ENCODE data around the gene TMEM92.
A peak's percentile ranks its signal among the peaks of the same experiment; 100 is the strongest.
"Not testable (repeated sequence)": the region's sequence is repeated elsewhere in the genome, so short reads cannot be mapped to it uniquely, and the experiment has no call there.

TMEM92 gene

DNA sequence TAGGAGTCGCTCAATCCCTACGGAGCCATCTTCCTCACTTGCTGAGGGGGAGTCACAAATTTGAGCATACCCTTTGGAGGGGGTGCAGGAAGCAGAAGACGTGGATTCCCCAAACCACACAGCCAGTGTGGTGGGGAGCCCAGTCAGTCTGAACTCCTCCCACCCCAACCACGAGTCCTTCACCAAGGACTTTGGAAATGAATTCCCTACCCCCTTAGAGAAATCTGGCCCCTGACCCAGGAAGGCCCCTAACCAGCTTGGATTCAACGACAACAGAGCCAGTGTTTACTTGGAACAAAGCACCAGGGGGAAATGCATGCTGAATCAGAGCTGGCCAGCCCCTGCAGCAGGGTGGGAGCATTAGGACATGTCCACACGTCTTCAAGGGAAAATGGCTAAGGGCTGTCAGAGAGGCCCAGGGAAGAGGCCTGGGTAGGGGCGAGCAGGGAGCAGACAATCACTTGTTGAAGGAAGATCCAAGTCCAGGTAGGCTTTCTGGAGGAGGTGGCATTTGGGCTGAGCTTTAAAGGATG is 5.5 kb upstream of the TMEM92 start:
- H3K9me3 Mint-ChIP-seq = no peaks in the 10 kb centered on the region

DNA sequence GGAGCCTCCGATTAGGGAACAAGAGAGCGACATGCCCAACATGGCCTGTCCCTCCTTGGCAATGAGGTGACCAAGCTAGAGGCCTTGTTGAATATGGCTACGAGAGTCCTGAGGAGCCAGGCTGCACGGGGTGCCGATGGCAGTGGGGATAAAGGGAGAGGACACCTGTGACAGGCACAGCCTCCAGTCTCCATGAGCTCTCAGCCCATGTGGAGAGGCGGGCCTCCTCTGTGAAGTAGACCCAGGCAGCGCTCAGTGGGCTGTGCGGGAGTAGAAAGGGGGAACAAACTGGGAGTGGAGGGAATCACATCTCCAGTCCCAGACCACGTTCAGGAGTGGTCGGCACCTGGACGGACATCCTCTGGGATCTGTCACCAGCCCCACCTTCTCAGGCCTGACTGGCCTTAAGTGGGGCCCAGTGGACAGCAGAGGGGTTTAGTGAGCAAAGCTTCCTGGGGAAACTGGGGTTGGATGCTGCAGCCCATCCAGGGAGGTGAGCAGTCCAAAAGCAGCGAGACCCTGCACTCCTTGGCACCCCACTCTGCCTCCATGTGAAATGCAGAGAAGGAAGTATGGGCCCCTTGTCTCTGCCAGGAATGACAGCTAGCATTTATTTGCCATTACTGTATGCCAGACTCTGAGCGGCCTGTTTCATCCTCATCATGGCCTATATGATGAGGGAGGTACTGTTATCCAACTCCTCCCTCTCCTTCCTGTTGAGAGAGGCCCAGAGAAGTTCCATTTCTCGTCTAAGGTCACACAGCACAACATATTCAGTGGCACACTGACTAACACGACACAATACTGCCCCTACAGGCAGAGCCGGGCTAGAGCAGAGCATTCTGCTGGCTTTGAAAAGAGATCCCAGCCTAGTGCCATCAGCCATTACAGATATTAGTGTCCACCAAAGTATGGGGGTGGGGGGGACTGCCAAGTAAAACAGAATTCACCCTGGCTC is 4.5 kb upstream of the TMEM92 start:
- peaks cover 6% of the 10 kb centered on the region for H3K4me1 Mint-ChIP-seq
- no peak overlapping the region for H3K27ac Mint-ChIP-seq
- no peaks in the 10 kb centered on the region for H3K9me3 Mint-ChIP-seq
- peaks cover 10% of the 10 kb centered on the region for H3K27me3 Mint-ChIP-seq
- H3K36me3 Mint-ChIP-seq = no peaks in the 10 kb centered on the region
- no peak overlapping the region for H3K4me3 Mint-ChIP-seq

More for the DNA sequence above, 5.5 kb upstream of the TMEM92 start:
- no peak overlapping the region for H3K27ac Mint-ChIP-seq
- no peaks in the 10 kb centered on the region for H3K36me3 Mint-ChIP-seq
- peaks cover 8% of the 10 kb centered on the region for H3K27me3 Mint-ChIP-seq
- H3K4me1 Mint-ChIP-seq = peaks cover 6% of the 10 kb centered on the region
- no peak overlapping the region for H3K4me3 Mint-ChIP-seq

DNA sequence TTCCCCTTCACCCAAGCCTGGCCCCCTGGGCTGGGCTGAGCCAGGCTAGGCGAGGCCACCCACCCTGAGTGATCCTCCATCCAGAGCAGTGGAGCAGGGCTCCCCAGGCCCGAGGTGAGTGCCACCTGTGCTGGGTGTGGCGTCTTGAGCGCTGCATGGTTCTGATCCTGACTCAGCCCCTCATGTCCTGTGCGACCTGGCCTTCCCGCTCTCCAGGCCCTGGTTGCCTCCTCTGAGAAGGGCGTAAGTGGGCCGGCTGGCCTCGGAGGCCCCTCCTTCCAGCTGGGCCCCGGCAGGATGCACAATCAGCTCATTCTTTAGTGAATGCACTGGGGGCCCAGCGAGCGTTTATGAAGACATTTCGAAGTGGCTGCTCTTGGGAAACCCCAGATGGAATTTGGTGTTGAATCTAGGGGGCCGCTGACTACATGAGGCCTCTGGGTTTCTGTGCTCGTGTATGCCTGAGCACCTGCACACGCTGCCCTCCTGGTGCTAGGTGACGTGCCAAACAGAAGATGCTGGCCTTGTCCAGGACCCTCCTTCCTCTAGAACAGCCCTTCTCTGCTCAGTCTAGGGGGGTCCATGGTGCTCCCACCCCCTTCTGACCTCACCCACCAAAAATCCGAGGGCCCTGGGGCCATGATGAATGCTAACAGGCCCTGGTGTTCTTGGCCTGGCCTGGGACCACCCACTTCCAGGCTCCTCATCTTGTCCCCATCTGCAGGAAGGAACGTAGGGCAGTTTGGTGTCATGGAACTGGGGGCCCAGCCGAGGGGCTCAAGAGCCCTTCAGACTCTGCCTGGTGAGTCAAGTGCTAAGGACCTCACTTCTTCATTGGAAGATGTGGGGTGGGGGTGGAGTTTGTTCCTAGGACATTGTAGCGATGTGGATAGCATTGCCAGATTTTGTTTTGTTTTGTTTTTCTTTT is 3.6 kb upstream of the TMEM92 start:
- Mint-ChIP-seq H3K27me3 (peaks cover 17% of the 10 kb centered on the region), H3K27ac (no peak overlapping the region), H3K4me3 (no peak overlapping the region), H3K9me3 (no peaks in the 10 kb centered on the region), H3K4me1 (peaks cover 6% of the 10 kb centered on the region), H3K36me3 (no peaks in the 10 kb centered on the region)

DNA sequence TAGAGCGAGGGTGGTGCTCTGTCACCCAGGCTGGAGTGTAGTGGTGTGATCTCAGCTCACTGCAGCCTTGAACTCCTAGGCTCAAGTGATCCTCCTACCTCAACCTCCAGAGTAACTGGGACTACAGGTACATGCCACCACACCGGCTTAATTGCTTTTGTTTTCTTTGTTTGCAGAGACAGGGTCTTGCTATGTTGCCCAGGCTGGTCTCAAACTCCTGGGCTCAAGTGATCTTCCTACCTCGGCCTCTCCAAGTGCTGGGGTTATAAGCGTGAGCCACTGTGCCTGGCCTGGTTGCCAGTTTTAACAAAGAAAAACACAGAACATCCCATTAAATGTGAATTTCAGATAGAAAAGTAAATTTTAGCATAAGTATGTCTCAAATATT is 2.9 kb upstream of the TMEM92 start:
- not testable (repeated sequence) for H3K4me1 Mint-ChIP-seq, H3K27ac Mint-ChIP-seq, H3K36me3 Mint-ChIP-seq, H3K9me3 Mint-ChIP-seq, H3K4me3 Mint-ChIP-seq
- H3K27me3 Mint-ChIP-seq = peaks cover 19% of the 10 kb centered on the region

DNA sequence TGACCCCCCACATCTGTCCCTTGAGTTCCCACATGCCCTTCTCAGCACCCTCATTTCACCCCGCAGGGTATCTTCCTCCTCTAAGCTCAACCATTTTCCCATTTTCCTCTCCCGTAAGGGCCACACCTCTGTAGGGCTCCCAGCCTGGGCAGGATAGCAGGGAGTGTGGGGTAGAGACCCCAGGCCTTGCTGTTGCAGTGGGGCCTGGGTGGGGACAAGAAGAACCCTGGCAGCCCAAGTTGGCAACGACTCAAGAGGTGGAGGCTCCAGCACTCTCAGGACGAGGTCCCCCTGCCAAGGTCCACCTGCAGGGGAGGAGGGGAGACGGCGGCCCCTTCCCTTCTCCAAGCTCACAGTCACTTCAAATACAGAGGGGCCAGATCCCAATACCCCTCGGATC is 2.0 kb upstream of the TMEM92 start:
- Mint-ChIP-seq H3K36me3 (no peaks in the 10 kb centered on the region), H3K9me3 (no peaks in the 10 kb centered on the region), H3K27me3 (peaks cover 25% of the 10 kb centered on the region), H3K4me1 (peaks cover 6% of the 10 kb centered on the region), H3K4me3 (peak overlapping the region; percentile 67), H3K27ac (no peak overlapping the region)

DNA sequence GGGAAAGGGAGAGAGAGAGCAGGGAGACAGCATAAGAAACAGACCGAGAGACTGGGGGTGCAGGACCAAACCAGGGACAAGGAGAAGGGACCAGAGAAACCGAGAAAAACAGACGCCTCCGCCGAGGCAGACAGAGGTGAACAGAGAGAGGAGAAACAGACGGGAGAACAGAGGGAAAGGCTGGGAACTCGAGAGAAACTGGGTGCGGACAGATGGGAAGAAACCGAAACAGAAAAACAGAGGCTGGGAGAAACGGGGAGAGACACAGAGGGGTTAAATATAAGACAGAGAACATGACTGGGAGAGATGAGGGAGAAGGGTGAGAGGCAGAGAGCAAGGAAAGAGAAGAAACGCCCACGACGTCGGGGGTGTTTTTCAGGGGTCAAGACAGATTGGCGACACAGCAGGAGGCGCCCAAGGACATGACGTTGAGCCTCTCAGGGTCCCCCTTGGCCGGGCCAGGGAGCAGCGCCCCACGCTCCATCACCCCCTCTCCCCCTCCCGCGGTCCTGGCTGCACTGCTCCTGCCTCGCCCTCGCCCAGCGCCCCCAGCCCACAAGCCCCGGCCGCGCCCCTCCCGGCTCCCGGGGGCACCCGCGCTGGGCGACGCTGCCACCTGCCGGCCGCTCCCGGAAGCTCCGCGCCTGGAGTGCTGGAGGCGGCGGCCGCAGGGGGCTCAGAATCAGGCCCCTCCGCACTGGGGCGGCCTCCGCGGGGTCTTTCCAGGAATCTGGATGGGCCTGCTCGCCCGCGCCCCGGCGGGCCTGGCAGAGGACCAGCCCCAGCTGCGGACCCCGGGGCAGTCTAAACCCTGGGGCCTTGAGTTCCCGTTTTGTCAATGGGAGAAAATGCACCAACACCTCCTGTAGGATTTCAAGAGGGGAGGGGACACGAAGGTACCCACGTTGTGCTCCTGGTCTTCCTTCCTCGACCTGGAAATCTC is 1.3 kb upstream of the TMEM92 start:
- Mint-ChIP-seq H3K36me3 (no peaks in the 10 kb centered on the region), H3K4me3 (peak overlapping the region; percentile 67), H3K4me1 (peaks cover 6% of the 10 kb centered on the region), H3K27me3 (peaks cover 26% of the 10 kb centered on the region), H3K9me3 (no peaks in the 10 kb centered on the region), H3K27ac (no peak overlapping the region)

DNA sequence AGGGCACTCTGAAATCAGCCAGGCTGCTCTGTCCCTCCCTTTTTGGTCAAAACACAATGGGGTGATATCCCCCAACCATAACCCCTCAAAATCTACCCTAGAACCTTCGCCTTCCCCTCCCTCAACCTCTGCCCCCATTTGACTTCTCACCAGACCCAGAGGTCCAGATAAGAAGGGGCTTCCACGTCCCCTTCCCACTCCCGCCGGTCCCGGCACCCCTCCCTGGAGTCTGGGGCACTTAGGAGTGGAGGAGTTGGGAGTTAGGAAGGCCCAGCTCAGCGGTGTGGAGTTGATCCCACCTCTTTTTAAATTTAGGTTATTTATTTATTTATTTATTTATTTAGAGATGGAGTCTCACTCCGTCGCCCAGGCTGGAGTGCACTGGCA is 619 bp upstream of the TMEM92 start:
- H3K36me3 Mint-ChIP-seq = no peaks in the 10 kb centered on the region
- H3K4me3 Mint-ChIP-seq = no peak overlapping the region
- H3K9me3 Mint-ChIP-seq = no peaks in the 10 kb centered on the region
- peaks cover 6% of the 10 kb centered on the region for H3K4me1 Mint-ChIP-seq
- peaks cover 26% of the 10 kb centered on the region for H3K27me3 Mint-ChIP-seq
- no peak overlapping the region for H3K27ac Mint-ChIP-seq

DNA sequence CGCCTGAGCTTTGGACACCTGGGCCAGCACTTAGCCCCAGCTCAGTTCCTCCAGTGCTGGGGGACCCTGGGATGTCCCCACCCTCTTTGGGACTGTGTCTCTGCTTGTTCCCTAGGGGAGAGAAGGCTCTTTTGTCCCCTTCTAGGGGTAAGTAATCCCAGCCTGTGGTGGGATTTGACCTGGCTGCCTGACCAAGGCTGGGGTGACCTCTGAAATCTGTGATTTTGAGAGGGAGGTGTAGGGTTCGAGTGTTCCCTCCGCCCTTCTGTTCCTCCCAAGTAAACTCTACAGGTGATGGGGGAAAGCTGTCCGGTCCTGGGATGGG is 593 bp downstream of the TMEM92 start:
- Mint-ChIP-seq H3K9me3 (no peaks in the 10 kb centered on the region), H3K4me1 (peaks cover 6% of the 10 kb centered on the region), H3K27ac (no peak overlapping the region), H3K36me3 (no peaks in the 10 kb centered on the region), H3K4me3 (no peak overlapping the region), H3K27me3 (peaks cover 28% of the 10 kb centered on the region)

DNA sequence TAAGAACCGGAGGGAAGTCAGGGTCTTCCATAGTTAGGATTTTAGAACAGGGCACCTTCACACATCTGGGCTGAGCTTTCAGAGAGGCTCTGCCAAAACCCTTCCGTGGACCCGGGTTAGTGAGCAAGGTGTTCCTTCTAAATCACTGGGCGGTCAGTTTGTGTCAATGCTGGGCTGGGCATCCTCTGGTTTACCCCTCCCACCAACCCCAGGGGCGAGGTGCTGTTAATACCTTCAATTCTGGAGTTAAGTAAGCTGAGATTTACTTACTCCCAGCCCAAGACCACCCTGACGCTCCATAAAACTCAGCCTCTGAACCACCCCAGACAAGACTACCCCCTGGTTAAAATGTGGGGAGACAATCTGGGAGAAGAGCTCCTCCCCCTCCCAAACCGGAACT is 1.0 kb downstream of the TMEM92 start:
- Mint-ChIP-seq H3K4me1 (peaks cover 6% of the 10 kb centered on the region), H3K27ac (no peak overlapping the region), H3K9me3 (no peaks in the 10 kb centered on the region), H3K36me3 (no peaks in the 10 kb centered on the region), H3K4me3 (no peak overlapping the region), H3K27me3 (peaks cover 28% of the 10 kb centered on the region)

DNA sequence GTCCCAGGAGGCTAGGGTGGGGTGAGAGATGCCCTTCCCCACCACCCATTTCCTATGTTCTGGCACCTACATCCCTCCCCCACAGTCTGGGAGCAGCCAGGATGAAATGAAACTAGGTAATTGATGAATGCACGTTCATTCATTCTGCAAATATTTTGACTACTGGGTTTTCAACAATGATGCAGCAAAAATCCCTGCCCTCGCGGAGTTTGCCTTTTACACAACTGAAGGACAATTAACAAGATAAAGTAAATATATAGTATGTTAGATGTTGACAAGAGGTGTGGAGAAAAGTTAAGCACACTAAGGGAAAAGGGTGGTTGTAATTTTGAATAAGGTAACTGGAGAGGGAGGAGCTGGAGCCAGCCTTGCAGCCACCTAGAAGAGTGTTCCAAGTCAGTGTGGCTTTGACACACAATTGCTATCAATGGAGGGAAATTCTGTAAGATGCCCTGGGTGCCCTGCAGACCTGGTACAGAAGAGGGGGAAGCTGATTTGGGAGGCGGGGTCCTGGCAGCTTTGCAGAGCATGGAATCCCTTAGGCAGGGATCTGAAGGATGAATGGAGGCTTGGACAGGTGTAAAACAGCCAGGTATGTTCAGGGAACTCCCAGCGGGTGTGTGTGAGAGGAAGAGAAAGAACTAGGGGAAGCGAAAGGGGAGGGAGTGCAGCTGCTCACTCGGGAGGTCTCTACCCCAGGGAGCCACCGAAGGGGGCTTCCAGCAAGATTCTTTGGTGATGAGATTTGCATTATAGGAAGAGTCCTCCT is 2.5 kb downstream of the TMEM92 start:
- no peak overlapping the region for H3K4me3 Mint-ChIP-seq
- H3K27ac Mint-ChIP-seq = no peak overlapping the region
- peaks cover 28% of the 10 kb centered on the region for H3K27me3 Mint-ChIP-seq
- H3K36me3 Mint-ChIP-seq = no peaks in the 10 kb centered on the region
- no peaks in the 10 kb centered on the region for H3K9me3 Mint-ChIP-seq
- peaks cover 6% of the 10 kb centered on the region for H3K4me1 Mint-ChIP-seq

DNA sequence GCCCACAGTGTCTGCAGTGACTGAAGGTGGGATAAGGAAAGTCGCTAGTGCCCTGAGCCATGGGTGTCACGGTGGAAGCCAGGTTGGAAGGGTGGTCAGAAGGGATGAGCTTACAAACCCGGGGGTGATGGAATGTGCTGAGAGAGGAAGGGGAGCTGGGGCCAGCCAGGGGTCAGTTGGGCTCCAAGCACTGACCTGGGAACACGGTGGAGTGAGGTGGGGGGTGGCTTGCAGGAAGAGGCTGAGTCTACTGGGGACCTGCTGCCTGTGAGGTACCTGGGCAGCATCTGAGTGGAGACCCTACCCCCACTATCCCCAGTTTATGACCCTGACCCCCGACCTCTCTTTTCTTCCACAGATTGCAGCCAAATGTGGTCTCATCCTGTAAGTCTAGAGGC is 3.1 kb downstream of the TMEM92 start:
- peaks cover 26% of the 10 kb centered on the region for H3K27me3 Mint-ChIP-seq
- no peaks in the 10 kb centered on the region for H3K9me3 Mint-ChIP-seq
- no peak overlapping the region for H3K4me3 Mint-ChIP-seq
- H3K4me1 Mint-ChIP-seq = peaks cover 6% of the 10 kb centered on the region
- H3K27ac Mint-ChIP-seq = no peak overlapping the region
- no peaks in the 10 kb centered on the region for H3K36me3 Mint-ChIP-seq

DNA sequence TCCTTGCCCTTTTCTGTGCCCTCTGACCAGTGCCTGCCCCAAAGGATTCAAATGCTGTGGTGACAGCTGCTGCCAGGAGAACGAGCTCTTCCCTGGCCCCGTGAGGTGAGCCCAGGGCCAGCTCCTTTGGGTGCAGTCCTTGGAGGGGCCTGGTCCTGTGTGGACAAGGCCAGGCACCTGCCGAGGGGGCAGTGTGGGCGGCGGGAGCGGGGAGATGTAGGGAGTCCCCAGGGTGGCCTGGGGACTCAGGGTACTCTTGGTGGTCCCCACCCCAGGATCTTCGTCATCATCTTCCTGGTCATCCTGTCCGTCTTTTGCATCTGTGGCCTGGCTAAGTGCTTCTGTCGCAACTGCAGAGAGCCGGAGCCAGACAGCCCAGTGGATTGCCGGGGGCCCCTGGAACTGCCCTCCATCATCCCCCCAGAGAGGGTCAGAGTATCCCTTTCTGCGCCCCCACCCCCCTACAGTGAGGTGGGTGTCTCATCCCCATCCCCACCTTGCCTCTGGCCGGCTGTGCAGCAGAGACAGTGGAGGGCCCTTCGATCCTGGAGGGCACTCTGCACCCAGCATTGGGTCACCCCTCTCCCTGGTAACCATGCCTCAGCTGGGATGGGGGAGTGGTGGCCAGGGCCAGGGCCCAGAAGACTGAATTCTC is 4.4 kb downstream of the TMEM92 start:
- no peaks in the 10 kb centered on the region for H3K9me3 Mint-ChIP-seq
- peaks cover 20% of the 10 kb centered on the region for H3K27me3 Mint-ChIP-seq
- no peak overlapping the region for H3K27ac Mint-ChIP-seq
- H3K36me3 Mint-ChIP-seq = no peaks in the 10 kb centered on the region
- H3K4me3 Mint-ChIP-seq = no peak overlapping the region
- H3K4me1 Mint-ChIP-seq = no peaks in the 10 kb centered on the region

DNA sequence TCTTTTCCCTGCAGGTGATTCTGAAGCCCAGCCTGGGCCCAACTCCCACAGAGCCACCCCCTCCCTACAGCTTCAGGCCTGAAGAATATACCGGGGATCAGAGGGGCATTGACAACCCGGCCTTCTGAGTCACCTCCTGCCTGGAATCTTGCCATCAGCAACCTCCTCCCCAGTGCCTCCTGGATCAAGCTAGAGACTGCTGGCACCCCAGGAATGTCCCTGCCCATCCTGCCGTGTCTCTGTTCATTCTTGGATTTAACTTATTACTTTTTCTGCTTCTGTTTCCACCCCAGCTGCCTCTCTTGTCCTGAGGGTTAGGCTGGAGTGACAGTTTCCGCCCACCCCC is 4.9 kb downstream of the TMEM92 start:
- no peaks in the 10 kb centered on the region for H3K9me3 Mint-ChIP-seq
- no peaks in the 10 kb centered on the region for H3K4me1 Mint-ChIP-seq
- no peaks in the 10 kb centered on the region for H3K36me3 Mint-ChIP-seq
- no peak overlapping the region for H3K27ac Mint-ChIP-seq
- H3K4me3 Mint-ChIP-seq = no peak overlapping the region
- H3K27me3 Mint-ChIP-seq = peaks cover 20% of the 10 kb centered on the region

DNA sequence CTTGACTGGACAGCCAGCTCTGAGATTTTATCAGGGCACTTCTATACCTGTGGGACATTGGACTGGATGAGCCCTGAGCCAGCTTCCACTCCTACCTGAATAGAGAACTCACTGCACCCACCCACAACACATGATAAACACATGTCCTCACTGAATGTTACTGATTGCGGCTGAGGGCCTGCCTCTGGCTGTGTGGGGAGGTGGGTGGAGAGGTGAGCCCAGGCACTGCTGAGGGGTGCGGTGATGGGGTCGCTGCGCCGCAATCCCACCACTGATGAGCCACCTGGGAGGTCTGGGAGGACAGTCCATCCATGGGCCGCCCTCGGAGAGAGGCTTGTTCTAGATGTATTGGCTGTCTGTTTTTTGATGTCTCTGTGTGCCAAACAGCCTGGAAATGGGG is 5.4 kb downstream of the TMEM92 start:
- Mint-ChIP-seq H3K4me1 (no peaks in the 10 kb centered on the region), H3K27me3 (peaks cover 18% of the 10 kb centered on the region), H3K27ac (no peak overlapping the region), H3K4me3 (no peak overlapping the region), H3K36me3 (no peaks in the 10 kb centered on the region), H3K9me3 (no peaks in the 10 kb centered on the region)
